ENCODE results near the gene CAPRIN1.

GRCh38 chr11:34067383-34068065 lies 16.0 kb downstream of the CAPRIN1 start:
- TF ChIP-seq, protein P1, sequence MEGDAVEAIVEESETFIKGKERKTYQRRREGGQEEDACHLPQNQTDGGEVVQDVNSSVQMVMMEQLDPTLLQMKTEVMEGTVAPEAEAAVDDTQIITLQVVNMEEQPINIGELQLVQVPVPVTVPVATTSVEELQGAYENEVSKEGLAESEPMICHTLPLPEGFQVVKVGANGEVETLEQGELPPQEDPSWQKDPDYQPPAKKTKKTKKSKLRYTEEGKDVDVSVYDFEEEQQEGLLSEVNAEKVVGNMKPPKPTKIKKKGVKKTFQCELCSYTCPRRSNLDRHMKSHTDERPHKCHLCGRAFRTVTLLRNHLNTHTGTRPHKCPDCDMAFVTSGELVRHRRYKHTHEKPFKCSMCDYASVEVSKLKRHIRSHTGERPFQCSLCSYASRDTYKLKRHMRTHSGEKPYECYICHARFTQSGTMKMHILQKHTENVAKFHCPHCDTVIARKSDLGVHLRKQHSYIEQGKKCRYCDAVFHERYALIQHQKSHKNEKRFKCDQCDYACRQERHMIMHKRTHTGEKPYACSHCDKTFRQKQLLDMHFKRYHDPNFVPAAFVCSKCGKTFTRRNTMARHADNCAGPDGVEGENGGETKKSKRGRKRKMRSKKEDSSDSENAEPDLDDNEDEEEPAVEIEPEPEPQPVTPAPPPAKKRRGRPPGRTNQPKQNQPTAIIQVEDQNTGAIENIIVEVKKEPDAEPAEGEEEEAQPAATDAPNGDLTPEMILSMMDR (IDR thresholded peaks at IDR 0.05) = no peak
- no peak for TF ChIP-seq EP300 (IDR thresholded peaks at IDR 0.05)

Measured in gastroesophageal sphincter (tissue), 3 donors.